HG02981 (cell line): ENCODE measurements around the gene GSTT2B.
"Not testable (repeated sequence)": the region's sequence is repeated elsewhere in the genome, so short reads cannot be mapped to it uniquely, and the experiment has no call there.

Experiments used
- ATAC-seq: cut with Tn5 transposase; IDR thresholded peaks from one replicate; pipeline ENCODE4 v1.9.1; 2021; ENCODE audit warnings: mild to moderate bottlenecking, moderate library complexity; ENCODE audit not compliant: unreplicated experiment

GSTT2B gene, protein sequence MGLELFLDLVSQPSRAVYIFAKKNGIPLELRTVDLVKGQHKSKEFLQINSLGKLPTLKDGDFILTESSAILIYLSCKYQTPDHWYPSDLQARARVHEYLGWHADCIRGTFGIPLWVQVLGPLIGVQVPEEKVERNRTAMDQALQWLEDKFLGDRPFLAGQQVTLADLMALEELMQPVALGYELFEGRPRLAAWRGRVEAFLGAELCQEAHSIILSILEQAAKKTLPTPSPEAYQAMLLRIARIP

GRCh38 chr22:23961084-23961771 is at the start of gene GSTT2B:
Gene GSTT2B, minus strand, starts transcription at chr22:23961195. Its CDS starts 64 bp downstream, at chr22:23961131.
- not testable (repeated sequence) for ATAC-seq

DNA sequence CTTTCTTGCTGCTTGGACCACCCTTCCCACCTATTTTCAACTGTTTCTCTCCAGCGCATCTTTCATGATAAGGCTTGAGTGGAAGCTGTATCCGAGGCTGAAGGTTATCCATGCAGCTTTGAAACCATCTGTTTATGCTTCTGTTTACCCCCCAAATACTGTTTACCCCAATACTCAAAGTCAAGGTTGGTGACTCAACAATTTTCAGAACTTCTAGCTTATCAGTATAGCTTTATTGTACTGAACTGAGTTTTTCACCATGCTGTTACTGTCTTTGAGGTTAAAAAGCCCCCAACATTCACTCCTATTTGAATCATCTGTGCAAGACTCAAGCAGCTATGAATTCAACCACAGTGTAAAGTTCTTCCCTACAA is 49.0 kb upstream of the GSTT2B start:
- ATAC-seq, result no peak

DNA sequence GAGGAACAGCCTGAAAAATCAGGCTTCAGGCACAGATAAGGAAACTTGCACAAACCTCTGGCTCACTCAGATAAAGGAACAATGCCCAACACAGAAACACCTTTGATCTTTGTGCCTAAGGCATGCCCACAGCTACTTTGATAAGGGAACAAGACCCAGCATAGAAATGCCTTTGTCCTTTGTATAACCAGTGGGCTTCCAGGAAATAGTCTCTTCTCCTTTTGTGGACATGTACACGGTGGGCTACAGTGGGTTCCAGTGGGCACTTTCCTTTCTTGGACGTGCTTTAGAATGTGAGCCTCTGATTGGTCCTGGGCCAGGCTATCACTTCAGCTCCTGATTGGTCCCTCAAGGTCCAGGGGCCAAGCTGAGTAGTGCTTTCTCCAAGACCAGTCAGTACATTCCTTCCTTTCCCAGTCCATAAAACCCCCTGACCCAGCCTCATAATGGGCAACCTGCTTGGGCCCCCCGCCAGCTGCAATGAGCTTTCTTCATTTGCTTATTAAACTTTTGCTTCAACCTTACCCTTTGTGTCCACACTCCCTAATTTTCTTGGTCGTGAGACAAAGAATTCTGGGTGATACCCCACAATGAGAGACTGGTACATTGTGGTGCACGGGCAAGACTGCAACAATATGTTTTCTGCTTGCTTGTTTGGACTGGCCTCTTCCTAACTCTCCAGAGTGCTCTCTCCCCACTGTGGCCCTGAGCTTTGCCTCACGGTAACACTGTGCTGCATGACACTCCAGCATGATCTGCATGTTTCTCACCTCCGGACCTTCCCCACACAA is 48.4 kb upstream of the GSTT2B start:
- no peak for ATAC-seq

DNA sequence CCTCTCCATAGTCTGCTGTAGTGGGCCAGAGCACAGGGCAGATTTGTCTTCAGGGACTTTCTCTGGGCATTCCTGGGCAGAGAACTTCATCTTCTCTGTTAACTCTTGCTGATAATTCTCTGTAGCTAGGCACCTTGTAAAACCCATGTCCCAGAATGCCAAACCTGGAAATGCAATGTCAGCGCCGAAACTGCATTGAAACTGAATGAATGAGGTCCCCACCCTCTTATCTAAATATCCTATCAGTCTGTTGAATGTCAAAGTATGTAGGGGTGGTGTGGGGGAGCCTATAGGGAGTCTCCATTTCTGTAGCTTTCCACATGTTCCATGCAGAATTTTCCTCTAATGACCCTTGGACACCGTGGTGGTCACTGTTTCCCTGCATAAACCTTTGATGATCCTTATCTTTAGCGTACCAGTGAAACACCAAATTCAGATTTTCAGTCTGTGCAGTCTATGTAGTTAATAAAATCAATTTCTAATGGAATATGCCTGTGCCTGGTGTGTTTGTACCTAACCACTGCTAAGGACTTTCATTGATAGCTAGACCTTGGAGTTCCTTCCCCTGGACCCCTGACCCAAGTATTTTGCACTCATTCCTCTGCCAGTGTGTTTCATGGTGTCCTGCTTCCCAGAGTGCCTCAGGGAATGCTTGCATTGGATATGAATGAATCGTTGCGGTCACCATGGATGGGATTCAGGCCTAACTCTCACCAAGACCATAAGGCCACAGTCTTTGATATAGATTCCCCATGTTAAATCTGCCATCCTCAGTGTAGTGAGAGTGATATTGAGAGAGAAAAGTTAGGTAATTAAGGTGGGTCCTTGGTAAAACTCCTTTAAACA is 47.6 kb upstream of the GSTT2B start:
- ATAC-seq, result no peak

DNA sequence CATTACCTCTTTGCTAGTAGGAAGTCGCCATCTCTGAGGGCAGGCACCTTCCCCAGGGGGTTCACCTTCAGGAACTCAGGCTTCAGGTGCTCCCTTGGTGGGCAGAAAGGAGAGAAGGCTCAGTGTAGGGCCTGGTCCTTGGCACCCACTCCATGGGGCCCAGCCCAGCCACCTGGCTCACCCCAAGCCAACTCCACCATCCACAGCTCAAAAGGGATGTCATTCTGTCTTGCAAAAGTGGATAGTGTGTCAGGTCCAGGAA is 47.0 kb upstream of the GSTT2B start:
- ATAC-seq, result no peak

- no peak for ATAC-seq
These were observed 46.4 kb upstream of the GSTT2B start for GRCh38 chr22:24007253-24008021.

DNA sequence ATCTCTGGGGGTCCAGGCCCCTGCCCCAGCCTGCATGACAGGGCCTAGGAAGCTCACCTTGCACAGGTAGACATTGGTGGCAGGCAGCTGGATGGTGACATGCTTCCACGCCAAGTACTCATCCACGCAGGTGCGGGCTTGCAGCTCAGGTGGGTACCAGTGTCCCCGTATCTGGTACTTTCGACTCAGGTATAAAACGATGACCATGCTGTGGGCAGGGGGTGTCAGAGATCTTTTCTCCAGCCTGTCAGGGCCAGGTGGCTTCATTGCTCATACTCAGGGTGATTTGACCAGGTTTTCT is 45.9 kb upstream of the GSTT2B start:
- no peak for ATAC-seq

DNA sequence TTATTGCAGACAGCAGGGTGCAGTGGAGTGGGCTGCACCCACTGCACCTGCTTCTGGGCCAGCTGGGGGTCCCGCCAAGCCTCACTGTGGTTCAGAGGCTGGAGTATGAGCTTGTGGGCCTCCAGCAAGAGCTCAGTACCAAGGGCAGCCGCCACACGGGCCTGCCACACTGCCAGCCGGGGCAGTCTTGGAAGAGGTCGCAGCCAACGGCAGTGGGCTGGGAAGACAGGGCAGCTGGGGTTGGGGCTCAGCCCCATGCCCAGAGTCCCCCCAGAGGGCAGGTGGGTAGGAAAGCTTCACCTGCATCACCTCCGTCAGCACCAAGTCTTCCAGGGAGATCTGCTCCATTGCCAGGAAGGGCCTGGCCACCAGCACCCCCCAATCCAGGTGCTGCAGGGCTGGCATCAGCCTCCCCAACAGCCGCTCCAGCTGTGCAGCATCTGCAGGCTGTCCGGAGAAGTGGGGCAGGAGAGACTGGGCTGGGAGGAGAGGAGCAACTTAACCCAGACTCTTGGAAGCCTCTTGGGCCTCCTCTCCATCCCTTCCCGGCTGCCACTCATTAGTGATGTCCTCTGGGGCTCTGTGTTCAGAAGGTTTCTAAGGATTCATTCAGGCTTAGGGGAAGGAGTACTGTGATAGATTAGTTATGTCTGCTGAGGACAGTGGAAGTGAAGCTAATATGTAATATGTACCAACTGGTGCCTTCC is 45.4 kb upstream of the GSTT2B start:
- ATAC-seq, result no peak

GRCh38 chr22:24005201-24005600 is 44.2 kb upstream of the GSTT2B start, which contains the start of gene GSTT4:
Gene GSTT4, minus strand, starts transcription at chr22:24005453. Its CDS starts 97 bp downstream, at chr22:24005356.
- no peak for ATAC-seq

- no peak for ATAC-seq
These were observed 42.9 kb upstream of the GSTT2B start for GRCh38 chr22:24003887-24004286.

- ATAC-seq, result no peak
These were observed 41.9 kb upstream of the GSTT2B start for GRCh38 chr22:24002851-24003250.

- ATAC-seq, result no peak
These were observed 41.3 kb upstream of the GSTT2B start for GRCh38 chr22:24002272-24002671.

- no peak for ATAC-seq
These were observed 40.3 kb upstream of the GSTT2B start for GRCh38 chr22:24001314-24001713.

DNA sequence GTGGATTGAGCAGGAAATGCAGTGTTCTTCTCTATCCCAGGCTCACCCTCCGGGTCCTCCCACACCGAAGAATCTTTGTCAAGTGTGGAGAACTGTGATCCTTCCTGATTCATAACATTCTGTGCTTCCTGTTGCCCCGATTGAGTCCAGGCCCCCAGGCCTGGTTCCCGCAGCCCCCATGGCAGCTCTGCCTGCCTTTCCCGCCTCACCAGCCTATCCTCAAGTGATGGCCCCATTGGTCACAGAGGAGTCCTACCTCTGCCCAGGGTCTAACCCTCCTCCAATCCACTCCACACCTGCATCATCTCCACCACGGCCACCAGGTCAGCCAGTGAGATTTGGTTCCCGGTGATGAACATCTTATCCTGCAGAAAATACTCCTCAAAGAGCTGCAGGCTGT is 38.8 kb upstream of the GSTT2B start:
- ATAC-seq, result not testable (repeated sequence)

DNA sequence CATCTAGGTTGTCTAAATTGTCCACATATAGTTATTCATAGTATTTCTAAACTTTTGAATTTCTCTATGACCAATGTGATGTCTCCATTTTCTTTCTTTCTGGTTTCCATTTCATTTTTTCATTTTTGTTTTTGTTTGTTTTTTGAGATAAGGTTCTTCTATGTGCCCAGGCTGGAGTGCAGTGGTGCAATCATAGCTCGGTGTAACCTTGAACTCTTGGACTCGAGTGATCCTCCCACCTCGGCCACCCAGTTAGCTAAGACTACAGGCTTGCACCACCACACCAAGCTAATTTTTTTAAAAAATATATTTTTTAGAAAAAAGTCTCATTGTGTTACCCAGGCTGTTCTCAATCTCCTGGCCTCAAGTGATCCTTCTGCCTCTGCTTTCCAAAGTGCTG is 36.1 kb upstream of the GSTT2B start:
- ATAC-seq, result no peak

GRCh38 chr22:23993581-23994177 is 32.7 kb upstream of the GSTT2B start:
- not testable (repeated sequence) for ATAC-seq

GRCh38 chr22:23993080-23993479 is 32.1 kb upstream of the GSTT2B start:
- ATAC-seq, result not testable (repeated sequence)

- ATAC-seq, result not testable (repeated sequence)
These were observed 28.7 kb upstream of the GSTT2B start for GRCh38 chr22:23989583-23990244.
